K562 (cell line): Measurements from ENCODE around the gene VPS35. TPM values are rescaled to one million over a fixed set of nuclear protein-coding genes. Genes with fewer than 3 reads are reported as not detected.

ENCODE experiments used
- ADNP ChIP-seq: fragments of 200-800 bp; sonication (Bioruptor generic); IDR thresholded peaks from 2 replicates; pipeline ENCODE4 v1.6.1; 2016; ENCODE audit warnings: missing genetic modification characterization, missing compliant biosample characterization
- CCNT2 ChIP-seq: IDR thresholded peaks from 2 replicates; pipeline ENCODE4 v1.6.1; 2011; ENCODE audit warnings: borderline replicate concordance, low read depth, mild to moderate bottlenecking, moderate library complexity, mixed read lengths, low read length; ENCODE audit not compliant: insufficient read length; ENCODE audit errors: extremely low read depth
- GTF2E2 ChIP-seq: fragments of 200-800 bp; sonication (Bioruptor generic); IDR thresholded peaks from 2 replicates; pipeline ENCODE4 v1.6.1; 2016; ENCODE audit warnings: missing genetic modification characterization, missing compliant biosample characterization
- HLTF ChIP-seq: fragments of 450-650 bp; IDR thresholded peaks from 2 replicates; pipeline ENCODE4 v1.6.1; 2016
- SP2 ChIP-seq: IDR thresholded peaks from 2 replicates; pipeline ENCODE4 v1.6.1; 2011; ENCODE audit warnings: mild to moderate bottlenecking, low read depth, low read length, moderate library complexity; ENCODE audit not compliant: poor library complexity, severe bottlenecking; ENCODE audit errors: extremely low read depth
- ZNF12 ChIP-seq: sonication (generic); formaldehyde crosslinking; IDR thresholded peaks from 2 replicates; pipeline ENCODE4 v1.4.0; 2020; ENCODE audit warnings: mild to moderate bottlenecking, missing genetic modification reagents
- ZNF518B ChIP-seq: fragments of 250-450 bp; sonication (Bioruptor Pico); IDR thresholded peaks from 2 replicates; pipeline ENCODE4 v1.5.0; 2021; ENCODE audit warnings: mild to moderate bottlenecking, moderate library complexity
- ZNF77 ChIP-seq: fragments of 250-450 bp; sonication (Bioruptor Pico); IDR thresholded peaks from 2 replicates; pipeline ENCODE4 v1.5.0; 2020
- ZNF79 ChIP-seq: fragments of 250-450 bp; sonication (Bioruptor Pico); IDR thresholded peaks from 2 replicates; pipeline ENCODE4 v1.4.0; 2020; ENCODE audit warnings: low read depth, mild to moderate bottlenecking, moderate library complexity
- polyA plus RNA-seq, 8 experiments: library from polyadenylated mRNA; depleted of rRNA in 4 of 8; stranded (reverse) in 5 of 8; unstranded in 3 of 8; fragments of >200 nt; fragmentation: Nextera tagmentation in 2 of 8; fragmentation: Illumina TruSeq in 1 of 8; extraction: Ambion mirVana in 2 of 8; extraction: Trizol in 1 of 8; gene quantifications; 2 replicates each; pipeline versions ENCODE4 v1.2.1 to v1.2.3, GENCODE V29; 2011 to 2014; ENCODE audit warnings: inconsistent platforms in 1 of 8, missing spikeins in 1 of 8
- total RNA-seq, 7 experiments: library from RNA; depleted of rRNA in 6 of 7; stranded (reverse); fragments of >200 nt in 6 of 7; fragmentation: Illumina TruSeq in 2 of 7; extraction: Trizol in 2 of 7; gene quantifications; 2 replicates each; pipeline versions ENCODE4 v1.2.1 to v1.2.3, GENCODE V29; 2011 to 2021; ENCODE audit warnings: low replicate concordance in 1 of 7
- TF ChIP-seq, protein P1 (sequence below): fragments of 150-350 bp; IDR thresholded peaks from 2 replicates; pipeline ENCODE4 v1.6.1; 2014; ENCODE audit warnings: low read depth, mild to moderate bottlenecking, low read length, borderline replicate concordance
- TF ChIP-seq, protein P2 (sequence below), 2 experiments: fragments of 450-650 bp; conservative IDR thresholded peaks; 2 replicates each; pipeline ENCODE4 v1.6.1; 2017; ENCODE audit warnings: mild to moderate bottlenecking in 2 of 2, moderate library complexity in 2 of 2
- TF ChIP-seq, protein P3 (sequence below): fragments of 250-450 bp; sonication (Bioruptor Pico); IDR thresholded peaks from 2 replicates; pipeline ENCODE4 v1.8.0; 2021; ENCODE audit warnings: borderline replicate concordance, mild to moderate bottlenecking, moderate library complexity; ENCODE audit not compliant: poor library complexity, severe bottlenecking
- TF ChIP-seq, protein P4 (sequence below): sonication (generic); formaldehyde crosslinking; IDR thresholded peaks from 2 replicates; pipeline ENCODE4 v1.8.0; 2023; ENCODE audit warnings: mild to moderate bottlenecking, missing genetic modification reagents

The VPS35 gene
- total and polyA plus RNA-seq, 9 of the 15 experiments (the other 6 are each of a cell fraction or from before 2014, with no cell fraction given) = 32.7 to 131 (median 66.2) TPM

GRCh38 chr16:46621006-46621933 lies 67.7 kb downstream of the VPS35 start, which contains the start of gene SHCBP1 (continued):
- TF ChIP-seq, protein P1, sequence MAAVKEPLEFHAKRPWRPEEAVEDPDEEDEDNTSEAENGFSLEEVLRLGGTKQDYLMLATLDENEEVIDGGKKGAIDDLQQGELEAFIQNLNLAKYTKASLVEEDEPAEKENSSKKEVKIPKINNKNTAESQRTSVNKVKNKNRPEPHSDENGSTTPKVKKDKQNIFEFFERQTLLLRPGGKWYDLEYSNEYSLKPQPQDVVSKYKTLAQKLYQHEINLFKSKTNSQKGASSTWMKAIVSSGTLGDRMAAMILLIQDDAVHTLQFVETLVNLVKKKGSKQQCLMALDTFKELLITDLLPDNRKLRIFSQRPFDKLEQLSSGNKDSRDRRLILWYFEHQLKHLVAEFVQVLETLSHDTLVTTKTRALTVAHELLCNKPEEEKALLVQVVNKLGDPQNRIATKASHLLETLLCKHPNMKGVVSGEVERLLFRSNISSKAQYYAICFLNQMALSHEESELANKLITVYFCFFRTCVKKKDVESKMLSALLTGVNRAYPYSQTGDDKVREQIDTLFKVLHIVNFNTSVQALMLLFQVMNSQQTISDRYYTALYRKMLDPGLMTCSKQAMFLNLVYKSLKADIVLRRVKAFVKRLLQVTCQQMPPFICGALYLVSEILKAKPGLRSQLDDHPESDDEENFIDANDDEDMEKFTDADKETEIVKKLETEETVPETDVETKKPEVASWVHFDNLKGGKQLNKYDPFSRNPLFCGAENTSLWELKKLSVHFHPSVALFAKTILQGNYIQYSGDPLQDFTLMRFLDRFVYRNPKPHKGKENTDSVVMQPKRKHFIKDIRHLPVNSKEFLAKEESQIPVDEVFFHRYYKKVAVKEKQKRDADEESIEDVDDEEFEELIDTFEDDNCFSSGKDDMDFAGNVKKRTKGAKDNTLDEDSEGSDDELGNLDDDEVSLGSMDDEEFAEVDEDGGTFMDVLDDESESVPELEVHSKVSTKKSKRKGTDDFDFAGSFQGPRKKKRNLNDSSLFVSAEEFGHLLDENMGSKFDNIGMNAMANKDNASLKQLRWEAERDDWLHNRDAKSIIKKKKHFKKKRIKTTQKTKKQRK = no peak
- TF ChIP-seq ZNF79 (CRISPR knock-in tag) (no peak), ZNF12 (CRISPR knock-in tag) (no peak), ZNF518B (CRISPR knock-in tag) (no peak), ADNP (tag) (no peak), HLTF (no peak), CCNT2 (peak; percentile 64), SP2 (no peak), GTF2E2 (tag) (peak; percentile 62; the same call in 1 of the 2 replicates), ZNF77 (CRISPR knock-in tag) (no peak)
- TF ChIP-seq, protein P2, sequence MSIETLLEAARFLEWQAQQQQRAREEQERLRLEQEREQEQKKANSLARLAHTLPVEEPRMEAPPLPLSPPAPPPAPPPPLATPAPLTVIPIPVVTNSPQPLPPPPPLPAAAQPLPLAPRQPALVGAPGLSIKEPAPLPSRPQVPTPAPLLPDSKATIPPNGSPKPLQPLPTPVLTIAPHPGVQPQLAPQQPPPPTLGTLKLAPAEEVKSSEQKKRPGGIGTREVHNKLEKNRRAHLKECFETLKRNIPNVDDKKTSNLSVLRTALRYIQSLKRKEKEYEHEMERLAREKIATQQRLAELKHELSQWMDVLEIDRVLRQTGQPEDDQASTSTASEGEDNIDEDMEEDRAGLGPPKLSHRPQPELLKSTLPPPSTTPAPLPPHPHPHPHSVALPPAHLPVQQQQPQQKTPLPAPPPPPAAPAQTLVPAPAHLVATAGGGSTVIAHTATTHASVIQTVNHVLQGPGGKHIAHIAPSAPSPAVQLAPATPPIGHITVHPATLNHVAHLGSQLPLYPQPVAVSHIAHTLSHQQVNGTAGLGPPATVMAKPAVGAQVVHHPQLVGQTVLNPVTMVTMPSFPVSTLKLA (conservative IDR thresholded peaks at IDR 0.05) = peak in 1 of 2 experiments; percentile 89; a peak in 3 of 4 replicates
- TF ChIP-seq, protein P3, sequence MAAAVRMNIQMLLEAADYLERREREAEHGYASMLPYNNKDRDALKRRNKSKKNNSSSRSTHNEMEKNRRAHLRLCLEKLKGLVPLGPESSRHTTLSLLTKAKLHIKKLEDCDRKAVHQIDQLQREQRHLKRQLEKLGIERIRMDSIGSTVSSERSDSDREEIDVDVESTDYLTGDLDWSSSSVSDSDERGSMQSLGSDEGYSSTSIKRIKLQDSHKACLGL (CRISPR knock-in tag) = no peak
- TF ChIP-seq, protein P4, sequence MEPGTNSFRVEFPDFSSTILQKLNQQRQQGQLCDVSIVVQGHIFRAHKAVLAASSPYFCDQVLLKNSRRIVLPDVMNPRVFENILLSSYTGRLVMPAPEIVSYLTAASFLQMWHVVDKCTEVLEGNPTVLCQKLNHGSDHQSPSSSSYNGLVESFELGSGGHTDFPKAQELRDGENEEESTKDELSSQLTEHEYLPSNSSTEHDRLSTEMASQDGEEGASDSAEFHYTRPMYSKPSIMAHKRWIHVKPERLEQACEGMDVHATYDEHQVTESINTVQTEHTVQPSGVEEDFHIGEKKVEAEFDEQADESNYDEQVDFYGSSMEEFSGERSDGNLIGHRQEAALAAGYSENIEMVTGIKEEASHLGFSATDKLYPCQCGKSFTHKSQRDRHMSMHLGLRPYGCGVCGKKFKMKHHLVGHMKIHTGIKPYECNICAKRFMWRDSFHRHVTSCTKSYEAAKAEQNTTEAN (CRISPR knock-in tag) = 0 out of 2 replicates have a peak, but pooled peaks have one; percentile 71
